ENCODE results near the gene HS1BP3.

GRCh38 chr2:20667531-20668401 lies 16.9 kb upstream of the HS1BP3 start:
- TF ChIP-seq CTCF (IDR thresholded peaks at IDR 0.05) (no peak), POLR2A (IDR thresholded peaks at IDR 0.05) (no peak)
